ENCODE data around the gene BAD.

DNA sequence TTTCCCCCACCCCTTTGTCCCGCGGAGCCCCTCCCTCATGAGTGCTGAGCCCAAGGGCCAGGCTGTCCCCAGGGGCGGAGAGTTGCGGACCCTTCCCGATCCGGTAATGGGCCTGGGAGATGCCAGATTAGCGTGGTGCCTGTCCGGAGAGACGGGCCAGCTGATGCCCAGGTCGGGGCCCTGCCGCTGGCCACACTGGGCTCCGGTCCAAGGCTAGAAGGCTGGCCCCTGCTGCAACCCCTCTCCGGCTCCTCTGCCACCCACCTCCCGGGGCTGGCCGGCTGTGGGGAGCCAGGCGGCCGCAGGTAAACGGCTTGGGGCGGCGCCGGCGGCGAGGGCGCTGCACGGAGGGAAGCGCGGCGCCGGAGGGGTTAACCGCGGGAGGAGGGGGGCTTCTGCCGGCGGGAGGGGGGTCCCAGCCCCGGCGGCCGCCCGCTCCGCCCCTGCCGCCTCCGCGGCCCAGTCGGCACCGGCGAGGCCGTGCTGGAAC, 6.8 kb upstream of the BAD start, which contains the start of gene KCNK4:
- TF ChIP-seq, protein P1, sequence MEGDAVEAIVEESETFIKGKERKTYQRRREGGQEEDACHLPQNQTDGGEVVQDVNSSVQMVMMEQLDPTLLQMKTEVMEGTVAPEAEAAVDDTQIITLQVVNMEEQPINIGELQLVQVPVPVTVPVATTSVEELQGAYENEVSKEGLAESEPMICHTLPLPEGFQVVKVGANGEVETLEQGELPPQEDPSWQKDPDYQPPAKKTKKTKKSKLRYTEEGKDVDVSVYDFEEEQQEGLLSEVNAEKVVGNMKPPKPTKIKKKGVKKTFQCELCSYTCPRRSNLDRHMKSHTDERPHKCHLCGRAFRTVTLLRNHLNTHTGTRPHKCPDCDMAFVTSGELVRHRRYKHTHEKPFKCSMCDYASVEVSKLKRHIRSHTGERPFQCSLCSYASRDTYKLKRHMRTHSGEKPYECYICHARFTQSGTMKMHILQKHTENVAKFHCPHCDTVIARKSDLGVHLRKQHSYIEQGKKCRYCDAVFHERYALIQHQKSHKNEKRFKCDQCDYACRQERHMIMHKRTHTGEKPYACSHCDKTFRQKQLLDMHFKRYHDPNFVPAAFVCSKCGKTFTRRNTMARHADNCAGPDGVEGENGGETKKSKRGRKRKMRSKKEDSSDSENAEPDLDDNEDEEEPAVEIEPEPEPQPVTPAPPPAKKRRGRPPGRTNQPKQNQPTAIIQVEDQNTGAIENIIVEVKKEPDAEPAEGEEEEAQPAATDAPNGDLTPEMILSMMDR (IDR thresholded peaks at IDR 0.05): no peak
- TF ChIP-seq POLR2A (IDR thresholded peaks at IDR 0.05): no peak

All from body of pancreas (tissue), 4 donors.